GF-D8 (cell line): Measurements from ENCODE around the gene GRIN3B.

Source experiments
- DNase-seq: peaks from one replicate; lab custom pipeline; 2025; lab: John Stamatoyannopoulos, UW

GRIN3B gene

GRCh38 chr19:1041835-1042685 lies 41.8 kb downstream of the GRIN3B start:
- DNase-seq, result no peak

GRCh38 chr19:1042689-1043511 lies 42.7 kb downstream of the GRIN3B start:
- no peak for DNase-seq

DNA sequence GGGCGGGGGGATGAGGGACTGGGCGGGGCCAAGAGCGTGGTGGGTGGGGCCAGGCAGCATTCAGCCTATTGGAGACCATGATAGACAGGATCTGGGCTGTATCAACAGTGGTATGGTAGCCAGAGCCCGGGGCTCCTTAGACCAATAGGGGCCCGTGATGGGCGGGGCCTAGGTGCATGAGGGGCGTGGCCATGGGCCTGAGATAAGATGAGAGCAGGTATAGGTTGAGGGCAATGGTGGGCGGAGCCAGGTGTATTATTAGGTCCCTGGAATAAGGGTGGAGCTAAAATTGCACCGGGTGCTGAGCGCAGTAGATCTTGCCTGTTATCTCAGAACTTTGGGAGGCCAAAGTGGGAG lies 45.0 kb downstream of the GRIN3B start:
- no peak for DNase-seq

GRCh38 chr19:1046117-1046626 lies 46.0 kb downstream of the GRIN3B start:
- no peak for DNase-seq

GRCh38 chr19:1046836-1047695 lies 46.8 kb downstream of the GRIN3B start:
- no peak for DNase-seq

- DNase-seq, result no peak
These were observed 47.5 kb downstream of the GRIN3B start for GRCh38 chr19:1047696-1048147.

DNA sequence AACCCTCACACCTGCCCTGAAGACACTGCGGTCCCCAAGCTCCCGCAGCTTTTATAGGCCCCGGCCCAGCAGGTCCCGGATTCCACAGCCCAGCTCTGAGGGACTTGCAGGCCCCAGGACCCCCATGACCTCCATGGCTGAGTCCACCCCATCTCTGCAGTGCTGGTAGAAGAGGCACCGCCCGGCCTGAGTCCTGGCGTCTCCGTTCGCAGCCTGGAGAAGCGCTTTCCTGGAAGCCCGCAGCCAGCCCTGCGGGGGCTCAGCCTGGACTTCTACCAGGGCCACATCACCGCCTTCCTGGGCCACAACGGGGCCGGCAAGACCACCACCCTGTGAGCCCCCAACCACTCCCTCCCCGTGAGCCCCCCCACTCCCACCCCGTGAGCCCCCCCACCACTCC lies 48.9 kb downstream of the GRIN3B start:
- no peak for DNase-seq

GRCh38 chr19:1049800-1050199 lies 49.6 kb downstream of the GRIN3B start:
- no peak for DNase-seq

DNA sequence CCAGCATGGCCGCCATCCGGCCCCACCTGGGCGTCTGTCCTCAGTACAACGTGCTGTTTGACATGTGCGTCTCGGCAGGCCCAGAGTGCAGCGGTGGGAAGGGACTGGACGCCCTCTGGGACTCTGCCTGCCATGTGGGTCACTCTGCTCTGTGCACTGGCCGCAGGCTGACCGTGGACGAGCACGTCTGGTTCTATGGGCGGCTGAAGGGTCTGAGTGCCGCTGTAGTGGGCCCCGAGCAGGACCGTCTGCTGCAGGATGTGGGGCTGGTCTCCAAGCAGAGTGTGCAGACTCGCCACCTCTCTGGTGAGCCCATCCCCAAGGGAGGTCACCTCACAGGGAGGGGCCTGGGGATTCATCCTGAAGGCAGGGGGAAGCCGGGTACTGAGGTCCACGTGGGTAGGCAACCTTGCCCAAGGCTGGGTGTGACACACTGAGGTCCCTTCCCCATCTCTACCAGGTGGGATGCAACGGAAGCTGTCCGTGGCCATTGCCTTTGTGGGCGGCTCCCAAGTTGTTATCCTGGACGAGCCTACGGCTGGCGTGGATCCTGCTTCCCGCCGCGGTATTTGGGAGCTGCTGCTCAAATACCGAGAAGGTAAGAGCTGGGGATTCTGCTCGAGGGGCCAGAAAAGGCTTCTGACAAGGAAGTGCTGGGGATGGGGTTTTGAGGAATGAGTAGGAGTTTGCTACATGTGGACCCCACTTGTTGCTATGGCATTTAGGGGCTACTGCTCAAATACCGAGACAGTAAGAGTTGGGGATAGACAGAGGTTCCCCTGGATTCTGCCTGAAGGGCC lies 51.0 kb downstream of the GRIN3B start:
- DNase-seq, result no peak

DNA sequence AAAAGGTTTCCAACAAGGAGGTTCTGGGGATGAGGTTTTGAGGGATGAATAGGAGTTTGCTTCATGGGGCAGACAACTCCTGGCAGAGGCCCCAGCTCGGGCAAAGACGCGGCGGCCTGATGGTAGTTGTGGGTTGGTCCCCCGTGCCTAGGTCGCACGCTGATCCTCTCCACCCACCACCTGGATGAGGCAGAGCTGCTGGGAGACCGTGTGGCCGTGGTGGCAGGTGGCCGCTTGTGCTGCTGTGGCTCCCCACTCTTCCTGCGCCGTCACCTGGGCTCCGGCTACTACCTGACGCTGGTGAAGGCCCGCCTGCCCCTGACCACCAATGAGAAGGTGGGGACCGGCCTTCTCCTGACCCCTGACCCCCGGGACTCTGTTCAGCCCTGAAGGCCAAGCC lies 51.6 kb downstream of the GRIN3B start:
- DNase-seq, result no peak

DNA sequence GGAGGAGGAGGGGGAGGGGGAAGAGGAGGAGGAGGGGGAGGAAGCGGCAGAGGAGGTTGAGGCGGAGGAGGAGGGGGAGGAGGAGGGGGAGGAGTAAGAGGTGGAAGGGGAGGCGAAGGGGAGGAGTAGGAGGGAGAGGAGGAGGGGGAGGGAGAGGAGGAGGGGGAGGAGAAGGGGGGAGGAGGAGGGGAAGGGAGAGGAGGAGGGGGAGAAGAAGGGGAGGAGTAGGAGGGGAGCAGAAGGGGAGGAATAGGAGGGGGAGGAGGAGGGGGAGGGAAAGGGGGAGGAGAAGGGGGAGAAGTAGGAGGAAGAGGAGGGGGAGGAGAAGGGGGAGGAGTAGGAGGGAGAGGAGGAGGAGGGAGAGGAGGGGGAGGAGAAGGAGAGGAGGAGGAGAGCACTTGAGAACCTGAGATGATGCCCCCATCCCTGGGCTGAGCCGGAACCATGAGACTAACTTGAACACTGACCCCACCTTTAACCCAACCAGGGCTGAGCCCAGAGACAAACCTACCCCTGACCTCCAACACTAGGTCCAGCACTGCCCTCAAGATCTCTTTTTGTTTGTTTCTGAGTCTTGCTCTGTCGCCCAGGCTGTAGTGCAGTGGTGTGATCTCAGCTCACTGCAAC lies 52.2 kb downstream of the GRIN3B start:
- DNase-seq, result no peak

DNA sequence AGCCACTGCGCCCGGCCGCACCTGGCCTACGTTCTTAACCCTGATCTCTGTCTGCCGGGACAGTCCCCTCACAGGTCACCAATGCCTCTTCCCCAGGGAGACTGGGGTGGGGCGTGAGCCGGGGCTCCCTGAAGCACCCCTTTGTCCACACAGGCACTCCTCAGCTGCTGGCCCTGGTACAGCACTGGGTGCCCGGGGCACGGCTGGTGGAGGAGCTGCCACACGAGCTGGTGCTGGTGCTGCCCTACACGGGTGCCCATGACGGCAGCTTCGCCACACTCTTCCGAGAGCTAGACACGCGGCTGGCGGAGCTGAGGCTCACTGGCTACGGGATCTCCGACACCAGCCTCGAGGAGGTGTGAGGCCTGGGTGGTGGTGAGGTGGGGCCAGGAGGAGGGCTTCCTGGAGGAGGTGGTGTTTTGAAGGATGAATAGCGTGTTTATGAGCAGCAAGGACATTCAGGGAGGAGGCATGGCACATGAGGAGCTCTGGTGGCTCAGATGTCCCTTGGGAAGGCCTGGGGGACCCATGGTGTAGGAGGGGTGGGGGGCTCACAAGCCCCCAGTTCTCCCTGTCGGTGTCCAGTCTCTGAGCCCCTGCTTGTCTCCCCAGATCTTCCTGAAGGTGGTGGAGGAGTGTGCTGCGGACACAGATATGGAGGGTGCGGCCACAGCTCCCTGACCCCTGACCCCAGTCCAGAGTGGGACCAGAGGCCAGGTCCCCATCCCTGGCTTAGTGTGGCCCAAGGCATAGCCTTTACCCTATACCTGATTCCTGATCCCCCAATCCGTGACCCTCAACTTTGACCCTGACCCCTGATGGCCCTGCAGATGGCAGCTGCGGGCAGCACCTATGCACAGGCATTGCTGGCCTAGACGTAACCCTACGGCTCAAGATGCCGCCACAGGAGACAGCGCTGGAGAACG lies 53.2 kb downstream of the GRIN3B start:
- DNase-seq, result no peak

GRCh38 chr19:1054102-1055027 lies 54.1 kb downstream of the GRIN3B start:
- no peak for DNase-seq

DNA sequence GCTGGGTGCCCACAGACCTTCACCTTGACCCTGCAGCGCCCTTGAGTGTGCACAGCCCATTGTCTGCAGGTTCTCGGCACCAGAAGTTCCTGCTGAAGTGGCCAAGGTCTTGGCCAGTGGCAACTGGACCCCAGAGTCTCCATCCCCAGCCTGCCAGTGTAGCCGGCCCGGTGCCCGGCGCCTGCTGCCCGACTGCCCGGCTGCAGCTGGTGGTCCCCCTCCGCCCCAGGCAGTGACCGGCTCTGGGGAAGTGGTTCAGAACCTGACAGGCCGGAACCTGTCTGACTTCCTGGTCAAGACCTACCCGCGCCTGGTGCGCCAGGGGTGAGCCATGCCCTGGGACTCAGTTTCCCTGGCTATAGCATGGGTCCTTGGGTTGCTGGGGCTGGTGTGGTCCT lies 54.8 kb downstream of the GRIN3B start:
- no peak for DNase-seq

GRCh38 chr19:1055886-1056620 lies 55.8 kb downstream of the GRIN3B start:
- no peak for DNase-seq

GRCh38 chr19:1057176-1057855 lies 57.1 kb downstream of the GRIN3B start:
- peak; percentile 2 for DNase-seq

GRCh38 chr19:1058112-1058511 lies 57.9 kb downstream of the GRIN3B start:
- DNase-seq, result no peak
